GM12878 (cell line): Measurements from ENCODE around the gene FLT3LG. TPM values are rescaled to one million over a fixed set of nuclear protein-coding genes. Genes with fewer than 3 reads are reported as not detected.

ENCODE experiments used
- ATAC-seq: fragments of 200-7000 bp; cut with Tn5 transposase; 3 replicates; pipeline ENCODE4 v1.9.1; 2020; ENCODE audit warnings: mild to moderate bottlenecking, moderate library complexity
- BruUV-seq: library from RNA; stranded (reverse); fragments of 400-500 nt; replicated peaks from 2 replicates; lab custom pipeline; 2021; lab: Mats Ljungman, UMichigan
- CTCF ChIA-PET: fragments of 300-600 bp; sonication (Branson Sonifier 250); formaldehyde crosslinking; extraction: SDS; loops from one replicate; lab custom pipeline; 2021; ENCODE audit warnings: inconsistent platforms; lab: Yijun Ruan, JAX
- POLR2A ChIA-PET: fragments of 350-600 bp; formaldehyde crosslinking; extraction: SDS; loops from one replicate; lab custom pipeline; 2021; ENCODE audit warnings: inconsistent platforms; lab: Charles Lee
- RAD21 ChIA-PET: fragments of 300-600 bp; sonication (Branson Sonifier 250); formaldehyde crosslinking; loops from one replicate; lab custom pipeline; 2023; ENCODE audit warnings: antibody characterized with exemption; ENCODE audit not compliant: unreplicated experiment; lab: Charles Lee
- SMC1A ChIA-PET: fragments of 300-600 bp; sonication (Branson Sonifier 250); formaldehyde crosslinking; loops from one replicate; lab custom pipeline; 2023; ENCODE audit not compliant: unreplicated experiment, uncharacterized antibody; lab: Charles Lee
- DNase-seq: peaks from one replicate; pipeline ENCODE4 v3.0.0-alpha.2; 2011; ENCODE audit warnings: low read depth, low spot score
- FAIRE-seq: peaks from 3 replicates; lab custom pipeline; 2011; peaks lifted over from hg19 to GRCh38; lab: Jason Lieb, UNC
- H2AFZ ChIP-seq: 2 replicates; pipeline ENCODE4 v1.6.0; 2011; ENCODE audit warnings: low read depth, low read length, control low read depth; ENCODE audit not compliant: control insufficient read depth
- H3K27ac ChIP-seq: 2 replicates; pipeline ENCODE4 v1.5.1; 2011; ENCODE audit warnings: control low read depth; ENCODE audit not compliant: control insufficient read depth, insufficient read depth
- H3K27me3 ChIP-seq, 2 experiments: replicated peaks in 1 of 2; 2 replicates each; pipeline versions ENCODE4 v1.6.0 to v1.6.1; 2011; ENCODE audit warnings: low read length in 1 of 2; ENCODE audit not compliant: control insufficient read depth in 2 of 2, insufficient read depth in 2 of 2
- H3K36me3 ChIP-seq, 2 experiments: 2 replicates each; pipeline ENCODE4 v1.5.1; 2011; ENCODE audit warnings: low read length in 1 of 2; ENCODE audit not compliant: control insufficient read depth in 2 of 2, insufficient read depth in 2 of 2
- H3K4me1 ChIP-seq: 2 replicates; pipeline ENCODE4 v1.6.1; 2011; ENCODE audit warnings: mild to moderate bottlenecking, low read length, moderate library complexity, mixed read lengths; ENCODE audit not compliant: control insufficient read depth, insufficient read depth
- H3K4me2 ChIP-seq: 2 replicates; pipeline ENCODE4 v1.6.0; 2011; ENCODE audit warnings: control low read depth; ENCODE audit not compliant: control insufficient read depth, insufficient read depth
- H3K4me3 ChIP-seq: fragments of 200-600 bp; sonication (generic); 2 replicates; pipeline ENCODE4 v1.5.1; 2016
- H3K79me2 ChIP-seq: 2 replicates; pipeline ENCODE4 v1.6.0; 2011; ENCODE audit warnings: low read length; ENCODE audit not compliant: control insufficient read depth, insufficient read depth
- H3K9ac ChIP-seq: 2 replicates; pipeline ENCODE4 v1.8.0; 2011; ENCODE audit warnings: low read length, control low read depth, mixed read lengths; ENCODE audit not compliant: control insufficient read depth, insufficient read depth
- H3K9me3 ChIP-seq: replicated peaks from 3 replicates; pipeline ENCODE4 v1.5.1; 2011; ENCODE audit warnings: mild to moderate bottlenecking, low read length; ENCODE audit not compliant: control insufficient read depth, insufficient read depth
- H4K20me1 ChIP-seq: 2 replicates; pipeline ENCODE4 v1.6.0; 2011; ENCODE audit not compliant: control insufficient read depth, insufficient read depth
- BHLHE40 ChIP-seq, 2 experiments: fragments of 450-650 bp in 1 of 2; IDR thresholded peaks; 2 replicates each; pipeline ENCODE4 v1.6.1; 2011 to 2017; ENCODE audit warnings: low read depth in 2 of 2, borderline replicate concordance in 1 of 2, improper control_type of control experiment in 1 of 2, low read length in 1 of 2, mild to moderate bottlenecking in 1 of 2
- CBX5 ChIP-seq: sonication (generic); IDR thresholded peaks from 2 replicates; pipeline ENCODE4 v1.6.1; 2016; ENCODE audit warnings: low read depth, moderate library complexity, mild to moderate bottlenecking, inconsistent platforms
- CTCF ChIP-seq, 3 experiments: IDR thresholded peaks in 2 of 3; conservative IDR thresholded peaks in 1 of 3; 2 replicates each; pipeline ENCODE4 v1.5.1; 2011; ENCODE audit warnings: low read depth in 3 of 3, low read length in 3 of 3, mild to moderate bottlenecking in 3 of 3, control low read depth in 2 of 3, moderate library complexity in 2 of 3, inconsistent platforms in 1 of 3, mixed read lengths in 1 of 3; ENCODE audit not compliant: control insufficient read depth in 2 of 3, insufficient read depth in 1 of 3; ENCODE audit errors: extremely low read depth in 1 of 3
- MLLT1 ChIP-seq: fragments of 450-650 bp; IDR thresholded peaks from 2 replicates; pipeline ENCODE4 v1.6.1; 2016; ENCODE audit warnings: mild to moderate bottlenecking
- POLR2AphosphoS5 ChIP-seq: IDR thresholded peaks from 2 replicates; pipeline ENCODE4 v1.6.1; 2011; ENCODE audit warnings: mild to moderate bottlenecking, low read length, inconsistent platforms
- SKIL ChIP-seq: fragments of 450-650 bp; IDR thresholded peaks from 2 replicates; pipeline ENCODE4 v1.6.1; 2017; ENCODE audit warnings: mild to moderate bottlenecking, low read depth, inconsistent platforms; ENCODE audit not compliant: poor library complexity, severe bottlenecking
- SREBF2 ChIP-seq: IDR thresholded peaks from 2 replicates; pipeline ENCODE4 v1.6.1; 2012; ENCODE audit warnings: mild to moderate bottlenecking, low read length
- TARDBP ChIP-seq: IDR thresholded peaks from 2 replicates; pipeline ENCODE4 v1.6.1; 2016; ENCODE audit warnings: borderline replicate concordance
- WGBS: methylation state at CpG from one replicate; pipeline ENCODE4 v1.1.6; 2016; ENCODE audit warnings: low lambda C conversion rate; ENCODE audit not compliant: insufficient replicate concordance, insufficient coverage; ENCODE audit errors: missing lambda C conversion rate; 5-methylcytosine and 5-hydroxymethylcytosine counted together
- in situ Hi-C: fragments of 300-500 bp; cut with MboI; formaldehyde crosslinking; loops from 9 replicates; pipeline ENCODE4 v1.14.3; 2018; ENCODE audit warnings: mixed read lengths
- intact Hi-C: fragments of 100-400 bp; cut with micrococcal nuclease; formaldehyde crosslinking; loops from one replicate; pipeline ENCODE4 v1.14.2; 2022; ENCODE audit not compliant: unreplicated experiment
- polyA plus RNA-seq, 11 experiments: library from polyadenylated mRNA; depleted of rRNA in 4 of 11; unstranded in 6 of 11; stranded (reverse) in 5 of 11; fragments of >200 nt; fragmentation: Nextera tagmentation in 4 of 11; fragmentation: Illumina TruSeq in 1 of 11; extraction: Ambion mirVana in 4 of 11; extraction: Trizol in 1 of 11; gene quantifications; 1 replicate in 1 of 11; 2 replicates in 10 of 11; pipeline versions ENCODE4 v1.2.1 to v1.2.3, GENCODE V29; 2011 to 2016; ENCODE audit warnings: inconsistent platforms in 2 of 11, missing spikeins in 2 of 11, low read depth in 1 of 11
- total RNA-seq, 4 experiments: library from RNA; depleted of rRNA in 3 of 4; stranded (reverse); fragments of >200 nt in 3 of 4; fragmentation: Illumina TruSeq in 1 of 4; extraction: Trizol in 1 of 4; gene quantifications; 2 replicates each; pipeline versions ENCODE4 v1.2.1 to v1.2.3, GENCODE V29; 2013 to 2021

FLT3LG gene
- total and polyA plus RNA-seq, 10 of the 15 experiments (the other 5 are each of a cell fraction or from before 2014, with no cell fraction given) = 0.68 to 13.1 (median 4.3) TPM

GRCh38 chr19:49486232-49486631 lies 12.2 kb downstream of the FLT3LG start (continued):
- TF ChIP-seq POLR2AphosphoS5 (no peak), SREBF2 (no peak), CBX5 (no peak), SKIL (no peak), MLLT1 (no peak)

GRCh38 chr19:49486710-49487276 lies 12.8 kb downstream of the FLT3LG start:
- ATAC-seq (no peak), FAIRE-seq (no peak), DNase-seq (no peak)
- 45% methylated on average over 23 of the region's 23 CpGs for WGBS
- peaks cover 13% of the 10 kb centered on the region for H4K20me1 ChIP-seq
- TF ChIP-seq MLLT1 = peak; percentile 80
- TF ChIP-seq CTCF (IDR thresholded peaks at IDR 0.05 in 2 of 3, conservative IDR thresholded peaks at IDR 0.05 in 1 of 3; ENCODE audit: control insufficient read depth in 2 of 3, extremely low read depth in 1 of 3, insufficient read depth in 1 of 3, low read depth in 3 of 3, low read length in 3 of 3) = 0 out of 6 replicates have a peak, but pooled peaks of 1 of the 3 experiments have one; percentile 6
- no peak for TF ChIP-seq BHLHE40 (IDR thresholded peaks at IDR 0.05; ENCODE audit: borderline replicate concordance in 1 of 2, low read depth in 2 of 2, low read length in 1 of 2)
- TF ChIP-seq TARDBP = 0 out of 2 replicates have a peak, but pooled peaks have one; percentile 36
- peak overlapping the region; percentile 79 for H3K4me2 ChIP-seq
- no peaks in the 10 kb centered on the region for H3K9me3 ChIP-seq
- intact Hi-C loops = loop anchor here (1.0 to 5.0 kb wide), 3 partner anchors 10 to 386 kb away; partner anchors contain the start of genes PIH1D1 and RPS11
- no peak overlapping the region for H3K9ac ChIP-seq
- peaks cover 21 to 29% of the 10 kb centered on the region in 2 experiments for H3K36me3 ChIP-seq
- H3K27ac ChIP-seq = peak overlapping the region; percentile 46; the same call in 1 of the 2 replicates
- in situ Hi-C loops = no loop called here
- ChIA-PET RAD21 (interaction anchor here (0.9 to 1.6 kb wide), 3 partner anchors 13 to 60 kb away, joined by 3 to 5 read pairs (median 3); partner anchors contain the start of gene FLT3LG), POLR2A (interaction anchor here (1.4 to 2.7 kb wide), 3 partner anchors 9 to 16 kb away, joined by 3 to 11 read pairs (median 5); partner anchors contain the start of gene RPS11), CTCF (interaction anchor here (1.0 to 1.3 kb wide), 3 partner anchors 16 to 60 kb away, joined by 3 to 6 read pairs (median 4); no protein-coding TSS in a partner anchor), SMC1A (interaction anchor here (1.3 kb wide), 1 partner anchor 16 kb away, joined by 5 read pairs; no protein-coding TSS in a partner anchor)
- no peak overlapping the region for H3K4me3 ChIP-seq
- H2AFZ ChIP-seq = peak overlapping the region; percentile 87
- peaks cover 41% of the 10 kb centered on the region for H3K79me2 ChIP-seq
- BruUV-seq = TSS peak; percentile 62
- H3K27me3 ChIP-seq = no peaks in the 10 kb centered on the region
- peaks cover 16% of the 10 kb centered on the region for H3K4me1 ChIP-seq
